Stimulated activated CD4-positive, alpha-beta T cell treated with anti-CD3 and anti-CD28 coated beads, Interleukin-4, amount 100 ng/mL, for 1 hour (primary cell): Measurements from ENCODE around the gene VIP.

Experiments used
- DNase-seq: peaks from one replicate; pipeline ENCODE4 v3.0.0-alpha.2; 2020

Gene VIP

GRCh38 chr6:152783217-152783878 is 32.8 kb downstream of the VIP start:
- DNase-seq = no peak

- DNase-seq = no peak
Measured at GRCh38 chr6:152794696-152795095, 44.1 kb downstream of the VIP start.

DNA sequence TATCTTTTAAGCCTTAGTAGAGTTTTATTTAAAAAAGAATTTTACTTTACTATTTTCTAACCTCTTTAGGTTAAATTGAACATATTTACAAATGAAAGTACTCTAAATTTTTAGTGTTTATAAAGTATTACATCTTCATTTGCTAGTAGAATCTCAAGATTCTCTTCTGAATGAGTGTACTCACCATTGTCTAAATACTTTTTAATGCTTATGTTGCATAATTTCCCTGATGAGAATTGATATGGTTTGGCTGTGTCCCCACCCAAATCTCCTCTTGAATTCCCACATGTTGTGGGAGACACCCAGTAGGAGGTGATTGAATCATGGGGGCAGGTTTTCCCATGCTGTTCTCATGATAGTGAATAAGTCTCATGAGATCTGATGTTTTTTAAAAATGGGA is 53.6 kb downstream of the VIP start:
- no peak for DNase-seq
